Suprapubic skin (tissue), 4 donors: ENCODE measurements around the gene PLEKHG4B.
"Not testable (repeated sequence)": the region's sequence is repeated elsewhere in the genome, so short reads cannot be mapped to it uniquely, and the experiment has no call there.

Experiments used
- EP300 ChIP-seq: sonication (generic); formaldehyde crosslinking; IDR thresholded peaks from one replicate; pipeline ENCODE4 v1.6.1; 2017; ENCODE audit warnings: antibody characterized with exemption
- POLR2AphosphoS5 ChIP-seq, 3 donors: sonication (generic); formaldehyde crosslinking; IDR thresholded peaks; one replicate each; pipeline ENCODE4 v1.6.1; 2017; ENCODE audit warnings: antibody characterized with exemption in 3 of 3
- TF ChIP-seq, protein P1 (sequence below), 2 donors: fragments of 200-600 bp in 1 of 2; fragments of 450-650 bp in 1 of 2; sonication (generic) in 1 of 2; IDR thresholded peaks; one replicate each; pipeline ENCODE4 v1.5.1; 2016 to 2019; ENCODE audit warnings: antibody characterized with exemption in 2 of 2, mild to moderate bottlenecking in 1 of 2, moderate library complexity in 1 of 2

DNA sequence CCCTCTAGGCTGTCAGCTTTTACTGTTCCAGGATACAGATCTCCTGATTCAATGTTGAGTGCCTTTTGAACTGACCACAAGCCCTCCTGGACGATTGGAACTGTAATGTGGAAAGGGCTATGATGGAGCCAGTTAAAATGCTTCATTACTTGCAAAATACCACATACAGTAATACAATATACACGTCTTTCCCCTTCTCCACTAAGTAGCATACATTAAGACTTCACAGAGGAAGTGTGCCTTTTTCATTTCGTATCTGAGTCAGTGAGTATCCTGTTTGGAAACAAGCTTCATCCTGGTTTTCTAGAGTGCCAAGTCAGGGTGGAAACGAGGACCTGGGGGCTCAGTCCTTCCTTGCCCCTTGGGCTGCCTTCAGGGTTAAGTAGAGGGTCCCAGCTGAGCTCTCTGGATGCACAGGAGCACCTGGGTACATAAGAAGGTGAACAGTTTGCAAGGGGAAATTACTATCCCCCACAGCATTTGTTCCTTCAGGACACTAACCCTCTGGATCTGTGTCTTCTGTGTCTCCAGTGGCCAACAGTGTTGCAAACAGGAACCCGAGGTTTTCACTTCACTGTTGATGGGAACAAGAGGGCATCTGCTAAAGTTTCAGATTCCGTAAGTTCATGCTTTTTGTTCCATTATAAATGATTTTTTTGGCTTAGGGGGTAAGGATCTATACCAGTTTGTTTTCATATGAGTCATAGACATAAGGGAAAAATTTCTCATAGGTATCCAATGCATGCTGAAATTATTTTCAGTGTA is 131.2 kb downstream of the PLEKHG4B start:
- TF ChIP-seq, protein P1, sequence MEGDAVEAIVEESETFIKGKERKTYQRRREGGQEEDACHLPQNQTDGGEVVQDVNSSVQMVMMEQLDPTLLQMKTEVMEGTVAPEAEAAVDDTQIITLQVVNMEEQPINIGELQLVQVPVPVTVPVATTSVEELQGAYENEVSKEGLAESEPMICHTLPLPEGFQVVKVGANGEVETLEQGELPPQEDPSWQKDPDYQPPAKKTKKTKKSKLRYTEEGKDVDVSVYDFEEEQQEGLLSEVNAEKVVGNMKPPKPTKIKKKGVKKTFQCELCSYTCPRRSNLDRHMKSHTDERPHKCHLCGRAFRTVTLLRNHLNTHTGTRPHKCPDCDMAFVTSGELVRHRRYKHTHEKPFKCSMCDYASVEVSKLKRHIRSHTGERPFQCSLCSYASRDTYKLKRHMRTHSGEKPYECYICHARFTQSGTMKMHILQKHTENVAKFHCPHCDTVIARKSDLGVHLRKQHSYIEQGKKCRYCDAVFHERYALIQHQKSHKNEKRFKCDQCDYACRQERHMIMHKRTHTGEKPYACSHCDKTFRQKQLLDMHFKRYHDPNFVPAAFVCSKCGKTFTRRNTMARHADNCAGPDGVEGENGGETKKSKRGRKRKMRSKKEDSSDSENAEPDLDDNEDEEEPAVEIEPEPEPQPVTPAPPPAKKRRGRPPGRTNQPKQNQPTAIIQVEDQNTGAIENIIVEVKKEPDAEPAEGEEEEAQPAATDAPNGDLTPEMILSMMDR (IDR thresholded peaks at IDR 0.05), result not testable (repeated sequence)
- not testable (repeated sequence) for TF ChIP-seq EP300; POLR2AphosphoS5 (IDR thresholded peaks at IDR 0.05)
